Umbilical cord (tissue), 2 donors: ENCODE results near the gene MYO18A. TPM values are rescaled to one million over a fixed set of nuclear protein-coding genes. Genes with fewer than 3 reads are reported as not detected.
"Not testable (repeated sequence)": the region's sequence is repeated elsewhere in the genome, so short reads cannot be mapped to it uniquely, and the experiment has no call there.

ENCODE experiments used
- DNase-seq: peaks from one replicate; pipeline ENCODE4 v3.0.0-alpha.2; 2015; ENCODE audit warnings: low spot score
- total RNA-seq: library from RNA; depleted of rRNA; stranded (reverse); fragments of >200 nt; gene quantifications from one replicate; pipeline ENCODE4 v1.2.3, GENCODE V29; 2014; ENCODE audit warnings: low replicate concordance; ENCODE audit not compliant: insufficient read depth

MYO18A gene
- total RNA-seq, 1 donor from 2014 or later = 41.9 TPM

DNA sequence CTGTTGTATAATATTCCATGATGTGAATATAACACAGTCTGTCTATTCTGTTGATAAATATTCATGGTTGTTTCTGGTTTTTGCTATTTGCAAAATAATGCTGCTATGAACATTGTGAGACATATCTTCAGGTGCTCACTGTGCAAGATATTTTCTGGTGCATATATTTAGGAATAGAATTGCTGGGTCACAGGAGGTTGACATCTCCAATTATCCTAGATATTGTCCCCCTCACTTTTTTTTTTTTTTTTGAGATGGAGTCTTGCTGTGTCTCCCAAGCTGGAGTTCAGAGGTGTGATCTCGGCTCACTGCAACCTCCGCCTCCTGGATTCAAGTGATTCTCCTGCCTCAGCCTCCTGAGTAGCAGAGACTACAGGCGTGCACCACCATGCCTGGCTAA is 14.5 kb upstream of the MYO18A start:
- DNase-seq = no peak

DNA sequence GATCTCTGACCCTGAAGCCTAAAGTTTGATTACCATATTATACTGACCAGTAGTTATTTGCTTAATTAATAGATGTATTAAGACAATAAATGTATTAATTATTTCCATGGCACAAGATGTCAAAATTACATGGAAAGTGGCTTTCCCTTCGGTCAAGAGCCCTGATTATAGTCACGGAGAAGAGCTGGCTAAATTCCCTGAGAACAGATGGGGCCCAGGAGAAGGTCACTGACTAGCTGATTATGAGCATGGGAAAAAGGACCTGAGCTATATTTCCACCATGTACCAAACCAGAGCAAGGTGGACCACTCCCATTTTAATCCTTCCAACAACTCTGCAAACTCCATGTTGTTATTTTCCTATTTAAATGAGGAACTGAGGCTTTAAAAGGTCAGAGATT is 12.9 kb upstream of the MYO18A start:
- no peak for DNase-seq

- no peak for DNase-seq
Observed at GRCh38 chr17:29190592-29191207, 10.5 kb upstream of the MYO18A start.

DNA sequence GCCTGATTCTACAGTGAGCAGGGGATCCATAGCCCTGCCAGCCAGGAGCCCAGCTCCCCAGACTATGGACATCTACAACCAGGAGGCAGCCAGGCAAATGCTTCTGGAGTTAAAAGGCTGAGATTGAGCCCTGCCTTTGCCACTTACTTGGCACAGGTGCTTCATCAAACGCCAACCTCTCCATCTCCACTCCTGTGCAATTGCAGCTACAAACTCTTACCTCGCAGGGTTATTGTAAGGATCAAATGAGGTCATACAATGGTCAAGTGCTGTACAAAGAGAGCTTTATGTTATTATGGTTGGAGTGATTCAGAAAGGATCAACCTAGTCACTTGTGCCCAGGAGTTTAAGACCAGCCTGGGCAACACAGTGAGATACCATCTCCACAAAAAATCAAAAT is 9.8 kb upstream of the MYO18A start:
- DNase-seq = no peak

GRCh38 chr17:29189355-29189754 is 9.2 kb upstream of the MYO18A start:
- no peak for DNase-seq

- no peak for DNase-seq
Observed at GRCh38 chr17:29181226-29181625, 1.0 kb upstream of the MYO18A start.

- DNase-seq = no peak
Observed at GRCh38 chr17:29180788-29181160, 576 bp upstream of the MYO18A start.

GRCh38 chr17:29179232-29180033 is 765 bp downstream of the MYO18A start:
- peak; percentile 42 for DNase-seq

GRCh38 chr17:29178750-29179231 is 1.4 kb downstream of the MYO18A start:
- no peak for DNase-seq

DNA sequence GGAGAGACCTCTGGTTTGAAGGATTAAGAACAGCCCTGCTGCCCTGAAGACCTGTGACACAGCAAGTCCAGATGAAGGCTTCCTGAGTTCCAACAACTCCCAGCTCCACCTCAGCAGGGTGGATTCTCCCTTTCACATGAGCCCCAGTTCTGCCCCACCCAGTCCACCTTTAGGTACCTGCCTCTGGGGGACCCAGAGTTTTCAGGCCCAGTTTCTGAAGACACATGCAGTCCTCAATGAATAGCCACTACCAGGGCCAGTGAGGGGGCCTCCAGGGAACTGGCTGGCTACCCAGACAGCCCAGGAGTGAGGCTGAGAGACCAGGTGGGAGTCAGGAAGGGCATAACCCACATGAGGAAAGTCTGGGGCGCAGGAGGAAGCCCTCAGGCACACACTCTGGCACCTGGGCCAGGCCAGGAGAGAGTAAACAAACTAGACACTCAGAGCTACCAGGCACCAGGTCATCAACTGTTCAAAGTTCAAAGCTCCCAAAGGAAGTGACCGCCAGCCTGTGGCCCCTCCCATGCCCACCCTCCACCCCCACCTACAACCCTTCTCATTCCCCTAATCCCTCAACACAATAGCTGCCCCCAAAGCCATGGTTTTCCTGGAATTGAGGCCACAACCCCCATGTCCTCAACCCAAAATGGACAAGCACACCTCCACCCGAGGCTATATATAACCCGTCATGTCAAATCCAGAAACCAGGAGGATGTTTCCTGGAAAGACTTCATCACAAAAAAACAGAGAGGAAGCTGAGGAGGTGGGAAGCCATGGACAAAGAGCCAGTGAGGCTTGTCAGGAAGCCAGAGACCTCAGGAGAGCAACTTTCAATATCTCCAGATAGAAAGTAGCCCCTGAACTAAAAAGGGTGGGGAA is 2.1 kb downstream of the MYO18A start:
- no peak for DNase-seq

DNA sequence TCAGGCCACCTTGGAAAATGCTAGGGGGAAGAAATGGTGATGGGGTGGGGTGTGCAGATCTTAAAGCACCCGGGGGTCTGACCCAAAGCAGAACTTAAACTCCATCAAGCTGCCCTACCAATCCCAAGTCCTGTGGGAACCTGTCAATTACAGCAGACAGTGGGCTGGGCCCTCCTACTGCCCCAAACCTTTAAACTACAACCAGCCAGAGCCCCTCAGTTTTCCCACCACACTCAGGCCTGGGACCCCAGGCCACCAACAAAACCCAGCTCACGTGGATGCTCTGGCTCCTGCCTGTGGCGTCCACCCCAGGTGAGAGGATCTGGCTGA is 2.7 kb downstream of the MYO18A start:
- DNase-seq = no peak

GRCh38 chr17:29176558-29177351 is 3.4 kb downstream of the MYO18A start:
- no peak for DNase-seq

DNA sequence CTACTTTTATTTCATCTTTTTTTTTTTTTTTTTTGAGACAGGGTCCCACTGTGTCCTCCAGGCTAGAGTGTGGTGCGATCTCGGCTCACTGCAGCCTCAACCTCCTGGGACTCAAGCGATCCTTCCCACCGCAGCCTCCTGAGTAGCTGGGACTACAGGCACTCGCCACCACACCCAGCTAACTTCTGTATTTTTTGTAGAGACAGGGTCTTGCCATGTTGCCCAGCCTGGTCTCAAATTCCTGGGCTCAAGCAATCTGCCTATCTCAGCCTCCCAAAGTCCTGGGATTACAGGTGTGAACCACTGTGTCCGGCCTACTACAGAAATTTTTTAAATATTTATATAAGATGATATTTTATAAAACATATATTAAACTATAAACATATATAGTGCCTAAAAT is 4.8 kb downstream of the MYO18A start:
- DNase-seq = no peak

- DNase-seq = no peak
Observed at GRCh38 chr17:29172589-29172988, 7.6 kb downstream of the MYO18A start.

- DNase-seq = no peak
Observed at GRCh38 chr17:29170682-29171081, 9.5 kb downstream of the MYO18A start.

DNA sequence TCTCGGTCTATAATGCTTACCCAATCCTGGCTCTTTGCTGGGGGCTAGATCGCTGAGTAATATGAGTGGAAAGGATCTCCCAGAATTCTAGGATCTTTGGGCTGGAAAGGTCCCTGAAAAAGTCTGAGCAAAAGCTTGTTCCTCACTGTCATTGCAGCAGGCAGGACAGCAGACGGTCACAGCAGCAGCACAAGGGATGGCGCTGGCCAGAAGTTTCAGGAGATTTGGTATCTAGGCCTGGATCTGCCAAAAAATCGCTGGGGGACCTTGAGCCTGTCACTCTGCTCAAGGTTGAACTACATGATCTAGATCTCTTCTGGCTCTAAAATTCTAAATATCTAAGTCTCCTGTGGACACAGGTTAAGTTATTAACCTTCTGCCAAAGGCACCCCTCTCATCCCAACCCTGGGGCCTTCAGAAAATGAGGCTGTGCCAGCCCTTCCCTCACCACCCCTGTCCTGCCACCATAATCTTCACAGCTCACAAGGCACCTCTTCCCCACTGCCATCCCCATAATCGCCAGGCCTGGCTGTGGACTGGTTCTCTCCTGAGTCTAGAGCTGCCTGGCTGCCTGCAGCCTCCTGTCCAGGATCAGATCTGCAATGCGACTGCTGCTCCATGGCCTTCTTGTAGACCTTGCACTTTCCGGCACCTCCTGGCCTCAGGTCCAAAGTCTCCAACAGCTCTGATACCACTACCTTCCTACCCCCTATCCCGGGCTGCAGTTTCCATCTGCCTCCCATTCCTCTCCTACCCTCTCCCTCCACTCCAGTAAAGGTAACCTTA is 10.2 kb downstream of the MYO18A start:
- DNase-seq = no peak

- DNase-seq = not testable (repeated sequence)
Observed at GRCh38 chr17:29168759-29169126, 11.5 kb downstream of the MYO18A start.

- peak; percentile 76 for DNase-seq
Observed at GRCh38 chr17:29168079-29168758, 12.0 kb downstream of the MYO18A start.

DNA sequence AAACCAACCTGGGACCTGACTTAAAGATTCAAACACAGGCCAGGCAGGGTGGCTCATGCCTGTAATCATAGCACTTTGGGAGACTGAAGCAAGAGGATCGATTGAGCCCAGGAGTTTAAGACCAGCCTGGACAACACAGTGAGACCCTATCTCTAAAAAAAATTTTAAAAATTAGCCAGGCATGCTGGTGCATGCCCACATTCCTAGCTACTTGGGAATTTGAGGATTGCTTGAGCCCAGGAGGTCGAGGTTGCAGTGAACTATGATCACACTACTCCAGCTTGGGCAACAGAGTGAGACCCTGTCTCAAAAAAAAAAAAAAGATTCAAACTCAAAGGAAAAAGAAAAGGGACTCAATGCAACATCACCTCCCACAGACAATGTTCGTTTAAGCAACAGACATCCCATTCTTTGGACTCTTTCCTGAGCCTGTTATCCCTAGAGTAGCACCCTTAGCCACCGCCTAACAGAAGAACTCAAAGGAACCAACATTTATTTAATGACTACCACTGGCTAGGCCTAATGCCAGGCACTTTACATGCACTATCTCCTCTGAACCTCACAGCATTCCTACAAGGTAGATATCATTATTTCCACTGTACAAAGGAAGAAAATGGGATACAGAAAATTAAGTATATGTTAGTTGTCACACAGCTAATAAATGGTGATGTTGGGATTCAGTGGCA is 12.7 kb downstream of the MYO18A start:
- DNase-seq = no peak

DNA sequence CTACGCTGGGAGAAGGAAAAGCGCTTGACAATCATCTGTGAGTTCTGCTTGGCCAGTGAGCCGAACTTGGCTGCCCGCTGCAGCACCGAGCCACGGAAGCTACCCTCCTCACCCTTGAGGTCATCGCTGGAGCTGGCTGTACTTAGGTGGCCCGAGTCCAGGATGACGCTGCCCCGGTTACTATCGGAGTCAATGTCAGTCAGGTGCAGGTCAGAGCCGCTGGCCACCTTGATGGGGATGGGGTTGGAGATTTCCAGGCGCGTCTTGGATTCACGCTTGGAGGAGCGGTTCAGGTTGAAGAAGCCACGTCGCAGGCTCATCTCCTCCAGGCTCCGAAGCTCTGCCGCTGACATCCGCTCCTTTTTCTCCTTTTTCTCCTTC is 13.7 kb downstream of the MYO18A start:
- DNase-seq = no peak
